ENCODE measurements around the gene FAM156A. TPM values are rescaled to one million over a fixed set of nuclear protein-coding genes. Genes with fewer than 3 reads are reported as not detected.

Gene FAM156A
- total RNA-seq, 1 experiment from 2014 or later = 16.2 TPM

DNA sequence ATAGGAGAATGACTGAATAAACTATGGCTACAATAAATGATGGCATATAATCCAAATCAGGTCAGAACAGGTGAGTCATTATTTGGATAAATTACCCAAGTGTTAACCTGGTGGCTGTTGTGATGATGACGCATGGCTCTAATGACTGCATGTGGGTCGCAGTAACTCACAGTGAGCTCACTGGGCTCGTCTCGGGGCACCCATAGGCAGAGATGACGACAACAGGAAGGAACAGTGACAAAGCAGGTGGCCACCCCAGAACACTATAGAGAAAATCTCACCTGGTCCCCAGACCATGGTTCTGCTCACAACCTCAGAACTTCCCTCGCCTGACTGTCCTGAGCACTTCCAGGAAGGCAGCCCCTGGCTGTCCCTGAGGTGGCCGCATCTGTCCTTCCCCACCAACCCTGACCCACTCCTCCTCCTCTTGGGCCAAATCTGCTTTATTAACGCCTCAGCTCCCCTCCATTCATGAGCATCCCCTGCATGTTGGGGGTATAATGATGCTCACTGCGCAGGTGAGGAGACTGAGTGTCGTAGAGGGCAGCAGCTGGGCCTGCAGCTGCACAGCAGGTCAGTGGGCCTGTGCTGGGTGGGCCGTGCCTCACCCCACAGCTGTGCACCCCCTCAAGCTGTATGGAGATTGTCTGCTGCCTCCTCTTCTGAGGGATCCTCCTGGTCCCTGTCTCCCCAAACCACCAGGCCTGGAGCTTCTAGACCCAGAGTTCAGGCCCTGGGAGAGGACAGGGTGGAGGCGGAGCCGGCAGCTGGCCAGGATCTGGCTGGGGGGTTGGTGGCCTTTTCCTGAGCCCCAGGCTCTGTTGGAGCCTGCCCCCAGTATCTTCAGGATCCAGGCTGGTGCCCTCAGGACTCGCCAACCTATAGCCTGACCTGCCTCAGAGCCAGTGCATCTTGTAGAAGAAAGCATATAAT is 30.9 kb upstream of the FAM156A start:
- H3K9ac ChIP-seq (ENCODE audit: low read length) = no peak overlapping the region
- H3K4me1 ChIP-seq (ENCODE audit: control insufficient read depth in 1 of 2, insufficient read depth in 2 of 2, low read length in 2 of 2) = peaks cover 0 to 4% of the 10 kb centered on the region in 2 experiments; a peak in 1 of 4 replicates
- H4K20me1 ChIP-seq (ENCODE audit: insufficient read depth) = no peaks in the 10 kb centered on the region
- H2AFZ ChIP-seq (ENCODE audit: low read depth, low read length, poor library complexity, severe bottlenecking) = no peak overlapping the region
- ATAC-seq = peak; percentile 13; the same call in 1 of the 2 replicates
- no peak for DNase-seq (ENCODE audit: low read depth, low spot score)
- TF ChIP-seq EZH2 (IDR thresholded peaks at IDR 0.05) (no peak), CBX3 (IDR thresholded peaks at IDR 0.05; ENCODE audit: low read depth) (no peak), SP1 (IDR thresholded peaks at IDR 0.05; ENCODE audit: low read depth) (no peak), ZFX (IDR thresholded peaks at IDR 0.05) (no peak), ZNF274 (IDR thresholded peaks at IDR 0.05; ENCODE audit: low read depth, low read length) (no peak), SRF (IDR thresholded peaks at IDR 0.05; ENCODE audit: low read depth) (no peak), MAX (IDR thresholded peaks at IDR 0.05) (no peak), CTCF (IDR thresholded peaks at IDR 0.05 in 2 of 3, conservative IDR thresholded peaks at IDR 0.05 in 1 of 3; ENCODE audit: borderline replicate concordance in 1 of 3, insufficient read depth in 1 of 3, low read depth in 2 of 3, low read length in 2 of 3) (no peak), EZH2phosphoT487 (IDR thresholded peaks at IDR 0.05; ENCODE audit: borderline replicate concordance) (no peak), POLR2AphosphoS5 (IDR thresholded peaks at IDR 0.05; ENCODE audit: low read depth, low read length) (no peak), REST (IDR thresholded peaks at IDR 0.05; ENCODE audit: low read depth) (no peak)
- TF ChIP-seq, protein P1, sequence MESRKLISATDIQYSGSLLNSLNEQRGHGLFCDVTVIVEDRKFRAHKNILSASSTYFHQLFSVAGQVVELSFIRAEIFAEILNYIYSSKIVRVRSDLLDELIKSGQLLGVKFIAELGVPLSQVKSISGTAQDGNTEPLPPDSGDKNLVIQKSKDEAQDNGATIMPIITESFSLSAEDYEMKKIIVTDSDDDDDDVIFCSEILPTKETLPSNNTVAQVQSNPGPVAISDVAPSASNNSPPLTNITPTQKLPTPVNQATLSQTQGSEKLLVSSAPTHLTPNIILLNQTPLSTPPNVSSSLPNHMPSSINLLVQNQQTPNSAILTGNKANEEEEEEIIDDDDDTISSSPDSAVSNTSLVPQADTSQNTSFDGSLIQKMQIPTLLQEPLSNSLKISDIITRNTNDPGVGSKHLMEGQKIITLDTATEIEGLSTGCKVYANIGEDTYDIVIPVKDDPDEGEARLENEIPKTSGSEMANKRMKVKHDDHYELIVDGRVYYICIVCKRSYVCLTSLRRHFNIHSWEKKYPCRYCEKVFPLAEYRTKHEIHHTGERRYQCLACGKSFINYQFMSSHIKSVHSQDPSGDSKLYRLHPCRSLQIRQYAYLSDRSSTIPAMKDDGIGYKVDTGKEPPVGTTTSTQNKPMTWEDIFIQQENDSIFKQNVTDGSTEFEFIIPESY (IDR thresholded peaks at IDR 0.05; ENCODE audit: extremely low read depth, insufficient replicate concordance, low read length) = no peak
- H3K9me3 ChIP-seq (ENCODE audit: control insufficient read depth in 1 of 2, insufficient read depth in 1 of 2, low read depth in 1 of 2, low read length in 2 of 2) = no peaks in the 10 kb centered on the region
- no peak overlapping the region for H3K4me3 ChIP-seq (replicated peaks in 1 of 2; ENCODE audit: low read depth in 1 of 2, low read length in 2 of 2)
- no peaks in the 10 kb centered on the region for H3K9me2 ChIP-seq (ENCODE audit: insufficient read depth)
- no peaks in the 10 kb centered on the region for H3K36me3 ChIP-seq (ENCODE audit: control insufficient read depth in 1 of 2, insufficient read depth in 2 of 2, low read length in 2 of 2)
- intact Hi-C loops (cut with micrococcal nuclease) = no loop called here
- H3K27ac ChIP-seq (ENCODE audit: low read depth, low read length) = no peak overlapping the region
- H3K4me2 ChIP-seq (ENCODE audit: low read length) = no peak overlapping the region
- POLR2A ChIA-PET = no interaction called here
- H3K27me3 ChIP-seq (ENCODE audit: insufficient read depth, low read length) = no peaks in the 10 kb centered on the region
- RAD21 ChIA-PET (ENCODE audit: low non-redundant PET in 1 of 2, low total read pairs in 2 of 2, uncharacterized antibody in 2 of 2, unreplicated experiment in 2 of 2) = no interaction called here
- H3K79me2 ChIP-seq (ENCODE audit: insufficient read depth, low read length) = peaks cover 4% of the 10 kb centered on the region
- no TSS peak for BruUV-seq (replicated peaks)
- CTCF ChIA-PET = interaction anchor here (1.3 kb wide), 1 partner anchor 8 kb away, joined by 4 read pairs; no protein-coding TSS in a partner anchor

All from HCT116 (cell line).